GM06990 (cell line): Measurements from ENCODE around the gene KIF21B.

ENCODE experiments used
- DNase-seq: peaks from one replicate; pipeline ENCODE4 v3.0.0-alpha.2; 2011; ENCODE audit not compliant: insufficient read length; ENCODE audit errors: extremely low read depth
- H3K27me3 ChIP-seq: replicated peaks from 2 replicates; pipeline ENCODE4 v1.6.0; 2011; ENCODE audit warnings: low read length; ENCODE audit not compliant: control insufficient read depth, insufficient read depth
- H3K36me3 ChIP-seq: 2 replicates; pipeline ENCODE4 v1.5.1; 2011; ENCODE audit warnings: low read length; ENCODE audit not compliant: control insufficient read depth, insufficient read depth
- H3K4me3 ChIP-seq: replicated peaks from 2 replicates; pipeline ENCODE4 v1.5.1; 2011; ENCODE audit warnings: low read depth, mild to moderate bottlenecking, control low read depth, low read length
- CTCF ChIP-seq: IDR thresholded peaks from 2 replicates; pipeline ENCODE4 v1.5.1; 2011; ENCODE audit warnings: low read length, control low read depth, mild to moderate bottlenecking, inconsistent platforms; ENCODE audit not compliant: insufficient read depth, poor library complexity, severe bottlenecking

Gene KIF21B

DNA sequence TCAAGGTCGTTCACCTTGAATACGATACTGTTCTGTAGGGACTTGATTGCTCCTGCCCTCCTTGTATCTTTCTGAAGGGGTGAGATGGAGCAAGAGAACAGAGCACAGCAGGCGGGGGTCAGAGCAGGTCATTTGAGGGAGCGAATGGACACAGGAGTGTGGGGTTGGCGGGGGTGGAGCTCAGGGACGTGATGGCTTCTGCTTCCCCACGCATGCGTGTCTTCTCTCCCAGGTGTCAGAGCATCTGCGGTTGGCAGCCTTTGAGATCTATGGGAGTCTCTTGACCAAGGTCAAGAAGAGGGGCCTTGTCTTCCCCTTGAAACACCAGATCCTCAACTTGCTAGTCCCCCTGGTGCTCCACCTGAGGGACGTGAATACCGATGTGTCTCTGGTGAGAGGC is 64.9 kb downstream of the KIF21B start:
- no peaks in the 10 kb centered on the region for H3K36me3 ChIP-seq
- H3K27me3 ChIP-seq, result no peaks in the 10 kb centered on the region
- H3K4me3 ChIP-seq, result no peak overlapping the region
- TF ChIP-seq CTCF, result no peak
- no peak for DNase-seq

GRCh38 chr1:200954434-200954833 is 69.1 kb downstream of the KIF21B start:
- no peak for DNase-seq
- H3K4me3 ChIP-seq, result no peak overlapping the region

GRCh38 chr1:200951016-200951415 is 72.5 kb downstream of the KIF21B start:
- Histone ChIP-seq H3K4me3 (no peak overlapping the region), H3K27me3 (no peaks in the 10 kb centered on the region), H3K36me3 (no peaks in the 10 kb centered on the region)
- DNase-seq, result no peak
- TF ChIP-seq CTCF, result no peak

More at GRCh38 chr1:200954434-200954833, 69.1 kb downstream of the KIF21B start:
- TF ChIP-seq CTCF, result no peak
- no peaks in the 10 kb centered on the region for H3K36me3 ChIP-seq
- no peaks in the 10 kb centered on the region for H3K27me3 ChIP-seq

DNA sequence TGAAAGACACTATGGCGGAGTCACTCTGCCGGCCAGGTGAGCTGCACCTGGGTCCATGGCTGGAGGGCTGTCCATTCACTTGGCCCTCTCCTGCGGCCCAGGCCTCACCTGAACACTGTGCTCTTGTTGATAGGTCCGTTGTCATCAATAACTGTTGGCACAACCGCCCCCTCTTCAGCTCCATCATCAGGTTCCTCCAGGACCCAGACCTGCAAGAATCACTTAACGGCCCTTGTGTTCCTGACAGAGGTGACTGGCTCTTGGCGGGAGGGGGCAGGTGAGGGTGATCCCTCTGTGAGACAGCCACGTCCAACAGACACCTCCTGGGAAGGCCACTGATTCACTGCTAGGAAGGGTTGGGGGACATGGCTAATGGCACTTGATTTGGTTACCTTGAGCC is 73.9 kb downstream of the KIF21B start:
- no peak for TF ChIP-seq CTCF
- no peaks in the 10 kb centered on the region for H3K27me3 ChIP-seq
- no peak overlapping the region for H3K4me3 ChIP-seq
- no peaks in the 10 kb centered on the region for H3K36me3 ChIP-seq
- DNase-seq, result no peak

DNA sequence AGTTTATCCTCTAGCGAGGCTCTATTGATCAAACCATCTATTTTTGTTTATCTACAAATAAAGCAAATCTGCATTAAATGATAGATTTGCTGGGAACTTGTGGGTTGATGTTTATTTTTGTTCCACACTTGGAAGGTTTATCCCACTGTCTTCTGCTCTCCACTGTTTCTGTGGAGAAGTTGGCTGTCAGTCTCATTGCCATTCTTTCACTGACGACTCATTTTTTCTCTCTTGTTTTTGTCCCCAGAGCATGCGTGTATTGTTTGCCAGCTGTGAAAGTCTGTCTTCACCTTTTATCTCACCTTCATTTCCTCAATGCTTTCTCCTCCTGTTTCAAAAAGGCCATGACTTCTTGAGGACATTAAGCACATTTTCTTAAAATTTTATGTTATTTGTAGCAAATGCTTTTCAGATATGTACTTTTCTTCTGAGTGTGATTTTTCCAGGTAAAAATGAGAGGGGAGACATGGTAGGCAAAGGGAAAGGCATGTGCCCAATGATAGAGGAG is 76.4 kb downstream of the KIF21B start:
- Histone ChIP-seq H3K4me3 (no peak overlapping the region), H3K36me3 (no peaks in the 10 kb centered on the region), H3K27me3 (no peaks in the 10 kb centered on the region)
- no peak for TF ChIP-seq CTCF
- no peak for DNase-seq

- no peak for DNase-seq
- no peaks in the 10 kb centered on the region for H3K27me3 ChIP-seq
- H3K36me3 ChIP-seq, result no peaks in the 10 kb centered on the region
- TF ChIP-seq CTCF, result no peak
- no peak overlapping the region for H3K4me3 ChIP-seq
These were observed 78.4 kb downstream of the KIF21B start for GRCh38 chr1:200945111-200945510.
